PFSK-1 (cell line): Measurements from ENCODE around the gene CD4.

Experiments
- FOXP2 ChIP-seq: optimal IDR thresholded peaks from 2 replicates; pipeline ENCODE3; 2011; ENCODE audit warnings: borderline replicate concordance, control low read depth, inconsistent platforms; ENCODE audit not compliant: insufficient read depth; ENCODE audit errors: extremely low read length, extremely low read depth
- POLR2AphosphoS5 ChIP-seq: IDR thresholded peaks from 2 replicates; pipeline ENCODE4 v1.6.1; 2012; ENCODE audit warnings: low read depth, mild to moderate bottlenecking, control low read depth, low read length, moderate library complexity
- SIN3A ChIP-seq: IDR thresholded peaks from 2 replicates; pipeline ENCODE4 v1.6.1; 2012; ENCODE audit warnings: mild to moderate bottlenecking, low read length, moderate library complexity, borderline replicate concordance; ENCODE audit not compliant: insufficient read depth
- TAF1 ChIP-seq: IDR thresholded peaks from 2 replicates; pipeline ENCODE4 v1.6.1; 2012; ENCODE audit warnings: low read length, control low read depth, borderline replicate concordance; ENCODE audit not compliant: insufficient read depth
- TF ChIP-seq, protein P1 (sequence below), 2 experiments: IDR thresholded peaks; 2 replicates each; pipeline versions ENCODE4 v1.6.1 to v1.8.0; 2011 to 2012; ENCODE audit warnings: low read depth in 2 of 2, low read length in 2 of 2, control low read depth in 1 of 2, inconsistent platforms in 1 of 2, mild to moderate bottlenecking in 1 of 2, moderate library complexity in 1 of 2; ENCODE audit not compliant: insufficient read depth in 1 of 2

The CD4 gene

DNA sequence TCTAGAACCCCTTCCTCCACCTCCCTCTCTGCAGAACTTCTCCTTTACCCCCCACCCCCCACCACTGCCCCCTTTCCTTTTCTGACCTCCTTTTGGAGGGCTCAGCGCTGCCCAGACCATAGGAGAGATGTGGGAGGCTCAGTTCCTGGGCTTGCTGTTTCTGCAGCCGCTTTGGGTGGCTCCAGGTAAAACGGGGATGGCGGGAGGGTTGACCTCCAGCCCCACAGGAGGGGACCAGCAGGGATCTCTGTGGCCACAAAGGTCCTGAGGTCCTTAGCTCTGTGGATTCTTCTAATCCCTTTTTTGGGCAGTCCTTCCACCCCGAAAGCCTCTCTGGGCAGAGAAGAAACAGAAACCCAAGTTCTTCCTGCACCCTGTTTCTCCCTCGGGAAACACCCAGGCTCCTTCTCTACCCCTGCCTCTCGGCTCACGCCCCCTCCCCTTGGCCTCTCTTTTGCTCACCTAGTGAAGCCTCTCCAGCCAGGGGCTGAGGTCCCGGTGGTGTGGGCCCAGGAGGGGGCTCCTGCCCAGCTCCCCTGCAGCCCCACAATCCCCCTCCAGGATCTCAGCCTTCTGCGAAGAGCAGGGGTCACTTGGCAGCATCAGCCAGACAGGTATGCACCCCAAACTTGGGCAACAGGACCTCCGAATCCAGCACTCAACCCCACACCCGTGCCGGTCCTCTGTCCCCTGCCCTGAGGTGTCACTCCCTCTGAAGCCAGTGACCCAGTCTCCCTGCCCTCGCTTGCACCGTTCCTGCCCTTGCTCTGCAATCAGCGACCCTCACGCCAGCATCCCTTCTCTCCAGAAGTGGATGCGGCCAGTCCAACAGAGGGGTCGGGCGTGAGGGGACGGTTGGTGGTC is 16.4 kb upstream of the CD4 start:
- no peak for TF ChIP-seq TAF1
- TF ChIP-seq, protein P1, sequence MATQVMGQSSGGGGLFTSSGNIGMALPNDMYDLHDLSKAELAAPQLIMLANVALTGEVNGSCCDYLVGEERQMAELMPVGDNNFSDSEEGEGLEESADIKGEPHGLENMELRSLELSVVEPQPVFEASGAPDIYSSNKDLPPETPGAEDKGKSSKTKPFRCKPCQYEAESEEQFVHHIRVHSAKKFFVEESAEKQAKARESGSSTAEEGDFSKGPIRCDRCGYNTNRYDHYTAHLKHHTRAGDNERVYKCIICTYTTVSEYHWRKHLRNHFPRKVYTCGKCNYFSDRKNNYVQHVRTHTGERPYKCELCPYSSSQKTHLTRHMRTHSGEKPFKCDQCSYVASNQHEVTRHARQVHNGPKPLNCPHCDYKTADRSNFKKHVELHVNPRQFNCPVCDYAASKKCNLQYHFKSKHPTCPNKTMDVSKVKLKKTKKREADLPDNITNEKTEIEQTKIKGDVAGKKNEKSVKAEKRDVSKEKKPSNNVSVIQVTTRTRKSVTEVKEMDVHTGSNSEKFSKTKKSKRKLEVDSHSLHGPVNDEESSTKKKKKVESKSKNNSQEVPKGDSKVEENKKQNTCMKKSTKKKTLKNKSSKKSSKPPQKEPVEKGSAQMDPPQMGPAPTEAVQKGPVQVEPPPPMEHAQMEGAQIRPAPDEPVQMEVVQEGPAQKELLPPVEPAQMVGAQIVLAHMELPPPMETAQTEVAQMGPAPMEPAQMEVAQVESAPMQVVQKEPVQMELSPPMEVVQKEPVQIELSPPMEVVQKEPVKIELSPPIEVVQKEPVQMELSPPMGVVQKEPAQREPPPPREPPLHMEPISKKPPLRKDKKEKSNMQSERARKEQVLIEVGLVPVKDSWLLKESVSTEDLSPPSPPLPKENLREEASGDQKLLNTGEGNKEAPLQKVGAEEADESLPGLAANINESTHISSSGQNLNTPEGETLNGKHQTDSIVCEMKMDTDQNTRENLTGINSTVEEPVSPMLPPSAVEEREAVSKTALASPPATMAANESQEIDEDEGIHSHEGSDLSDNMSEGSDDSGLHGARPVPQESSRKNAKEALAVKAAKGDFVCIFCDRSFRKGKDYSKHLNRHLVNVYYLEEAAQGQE (IDR thresholded peaks at IDR 0.05; ENCODE audit: insufficient read depth in 1 of 2, low read depth in 2 of 2, low read length in 2 of 2): no peak
- TF ChIP-seq FOXP2: no peak
- no peak for TF ChIP-seq SIN3A
- no peak for TF ChIP-seq POLR2AphosphoS5

GRCh38 chr12:6773590-6774351 is 15.6 kb upstream of the CD4 start:
- no peak for TF ChIP-seq POLR2AphosphoS5

DNA sequence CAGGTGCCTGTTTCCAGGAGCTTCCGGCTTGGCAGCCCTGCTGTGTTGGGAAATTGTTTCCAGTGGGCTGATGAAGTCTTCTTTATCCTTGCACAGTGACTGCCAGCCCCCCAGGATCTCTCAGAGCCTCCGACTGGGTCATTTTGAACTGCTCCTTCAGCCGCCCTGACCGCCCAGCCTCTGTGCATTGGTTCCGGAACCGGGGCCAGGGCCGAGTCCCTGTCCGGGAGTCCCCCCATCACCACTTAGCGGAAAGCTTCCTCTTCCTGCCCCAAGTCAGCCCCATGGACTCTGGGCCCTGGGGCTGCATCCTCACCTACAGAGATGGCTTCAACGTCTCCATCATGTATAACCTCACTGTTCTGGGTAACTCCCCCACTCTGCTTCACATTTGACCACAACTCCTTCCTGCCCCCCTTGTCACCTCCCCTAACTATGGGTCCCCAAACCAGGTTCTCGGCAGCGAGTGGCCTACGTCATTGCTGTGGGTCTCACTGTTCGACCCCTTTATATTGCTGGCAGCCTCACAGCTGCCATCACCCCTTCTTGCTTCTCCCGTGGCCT is 14.7 kb upstream of the CD4 start:
- TF ChIP-seq, protein P1 (IDR thresholded peaks at IDR 0.05; ENCODE audit: insufficient read depth in 1 of 2, low read depth in 2 of 2, low read length in 2 of 2): no peak
- no peak for TF ChIP-seq TAF1
- TF ChIP-seq FOXP2: no peak
- TF ChIP-seq POLR2AphosphoS5: no peak
- TF ChIP-seq SIN3A: no peak

GRCh38 chr12:6775185-6776174 is 13.8 kb upstream of the CD4 start:
- TF ChIP-seq SIN3A (no peak), FOXP2 (no peak), POLR2AphosphoS5 (no peak), TAF1 (no peak)
- TF ChIP-seq, protein P1 (IDR thresholded peaks at IDR 0.05; ENCODE audit: insufficient read depth in 1 of 2, low read depth in 2 of 2, low read length in 2 of 2): no peak

DNA sequence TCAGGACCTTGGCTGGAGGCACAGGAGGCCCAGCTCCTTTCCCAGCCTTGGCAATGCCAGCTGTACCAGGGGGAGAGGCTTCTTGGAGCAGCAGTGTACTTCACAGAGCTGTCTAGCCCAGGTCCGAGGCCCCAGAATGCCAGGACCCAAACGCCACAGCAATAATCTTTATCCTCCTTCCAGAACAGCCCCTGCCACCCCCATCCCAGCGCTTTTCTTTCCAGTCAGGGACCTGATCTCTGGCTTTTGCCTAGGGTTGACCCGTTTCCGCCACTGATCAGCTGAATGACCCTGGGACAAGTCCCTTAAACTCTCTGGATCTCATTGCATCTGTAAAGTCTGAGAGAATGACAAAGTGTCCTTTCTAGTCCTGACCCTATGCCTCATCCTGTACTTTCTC is 11.9 kb upstream of the CD4 start:
- TF ChIP-seq TAF1 (no peak), POLR2AphosphoS5 (no peak), SIN3A (no peak), FOXP2 (no peak)
- TF ChIP-seq, protein P1 (IDR thresholded peaks at IDR 0.05; ENCODE audit: insufficient read depth in 1 of 2, low read depth in 2 of 2, low read length in 2 of 2): no peak
